HepG2 (cell line): ENCODE measurements around the gene MTCH1.

Source experiments
- BHLHE40 ChIP-seq: IDR thresholded peaks from 2 replicates; pipeline ENCODE4 v1.6.1; 2011; ENCODE audit warnings: low read length, improper control_type of control experiment
- CHD4 ChIP-seq: fragments of 200-600 bp; sonication (generic); IDR thresholded peaks from 2 replicates; pipeline ENCODE4 v1.7.0; 2017; ENCODE audit warnings: mild to moderate bottlenecking, low read length, borderline replicate concordance
- EZH2 ChIP-seq: conservative IDR thresholded peaks from 2 replicates; pipeline ENCODE4 v1.6.1; 2012; ENCODE audit warnings: mild to moderate bottlenecking, low read depth, low read length, moderate library complexity
- MIER3 ChIP-seq: IDR thresholded peaks from 2 replicates; pipeline ENCODE4 v1.6.1; 2016; ENCODE audit warnings: missing compliant biosample characterization, borderline replicate concordance
- NR1H2 ChIP-seq: sonication (generic); formaldehyde crosslinking; IDR thresholded peaks from 2 replicates; pipeline ENCODE4 v1.8.1; 2022; ENCODE audit warnings: low read depth, missing genetic modification reagents, borderline replicate concordance
- POLR2AphosphoS2 ChIP-seq: IDR thresholded peaks from 2 replicates; pipeline ENCODE4 v1.6.1; 2011; ENCODE audit warnings: low read depth, low read length, improper control_type of control experiment
- PPARG ChIP-seq: conservative IDR thresholded peaks from 2 replicates; pipeline ENCODE4 v1.6.1; 2016; ENCODE audit warnings: missing biosample characterization, missing genetic modification reagents
- SP1 ChIP-seq, 2 experiments: fragments of 450-650 bp in 1 of 2; sonication (generic) in 1 of 2; formaldehyde crosslinking in 1 of 2; IDR thresholded peaks; 2 replicates each; pipeline versions ENCODE4 v1.4.0 to v1.6.1; 2016 to 2020; ENCODE audit warnings: missing genetic modification reagents in 1 of 2
- ZNF124 ChIP-seq: sonication (generic); formaldehyde crosslinking; IDR thresholded peaks from 2 replicates; pipeline ENCODE4 v1.4.0; 2020; ENCODE audit warnings: missing genetic modification reagents
- ZNF354B ChIP-seq: sonication (generic); formaldehyde crosslinking; IDR thresholded peaks from 2 replicates; pipeline ENCODE4 v1.8.0; 2022; ENCODE audit warnings: mild to moderate bottlenecking, missing genetic modification reagents
- ZNF616 ChIP-seq: sonication (generic); formaldehyde crosslinking; IDR thresholded peaks from 2 replicates; pipeline ENCODE4 v1.5.0; 2020; ENCODE audit warnings: low read depth, mild to moderate bottlenecking, missing genetic modification reagents
- ZNF776 ChIP-seq: sonication (generic); formaldehyde crosslinking; IDR thresholded peaks from 2 replicates; pipeline ENCODE4 v1.4.0; 2020; ENCODE audit warnings: mild to moderate bottlenecking, missing genetic modification reagents
- TF ChIP-seq, protein P1 (sequence below): sonication (generic); formaldehyde crosslinking; IDR thresholded peaks from 2 replicates; pipeline ENCODE4 v1.4.0; 2020; ENCODE audit warnings: missing genetic modification reagents, borderline replicate concordance
- TF ChIP-seq, protein P2 (sequence below): sonication (generic); formaldehyde crosslinking; IDR thresholded peaks from 2 replicates; pipeline ENCODE4 v1.5.0; 2020; ENCODE audit warnings: mild to moderate bottlenecking, missing genetic modification reagents, moderate library complexity

DNA sequence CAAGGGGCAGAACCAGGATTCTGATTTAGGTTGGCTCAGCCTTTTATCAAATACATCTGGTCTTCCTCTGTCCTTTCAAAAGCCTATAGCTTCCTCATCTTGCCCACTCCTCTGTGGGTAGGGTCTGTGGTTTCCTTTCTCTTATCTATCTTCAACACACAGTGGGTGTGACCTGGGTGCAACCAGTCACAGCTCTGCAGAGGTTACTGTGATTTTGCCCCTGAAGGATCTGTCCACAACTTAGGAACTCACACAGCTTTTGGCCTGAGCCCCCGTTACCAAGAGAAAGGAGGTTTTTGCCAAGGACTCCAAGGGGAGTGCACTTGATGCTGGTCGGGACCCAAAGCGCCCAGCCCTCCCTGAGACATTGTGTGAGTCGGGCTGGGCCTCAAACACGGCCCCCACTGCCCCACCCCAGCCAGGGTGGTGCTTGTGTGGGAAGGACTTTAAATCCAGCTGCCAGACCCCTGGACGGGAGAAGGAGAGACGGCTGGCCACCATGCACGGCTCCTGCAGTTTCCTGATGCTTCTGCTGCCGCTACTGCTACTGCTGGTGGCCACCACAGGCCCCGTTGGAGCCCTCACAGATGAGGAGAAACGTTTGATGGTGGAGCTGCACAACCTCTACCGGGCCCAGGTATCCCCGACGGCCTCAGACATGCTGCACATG lies 31.6 kb downstream of the MTCH1 start, which contains the start of gene PI16:
- TF ChIP-seq ZNF776 (no peak), NR1H2 (CRISPR knock-in tag) (no peak), POLR2AphosphoS2 (no peak), SP1 (IDR thresholded peaks at IDR 0.05) (no peak), SP1 (CRISPR knock-in tag; IDR thresholded peaks at IDR 0.05) (no peak), ZNF124 (CRISPR knock-in tag) (no peak), ZNF616 (CRISPR knock-in tag) (no peak), PPARG (CRISPR knock-in tag) (no peak), MIER3 (CRISPR knock-in tag) (no peak), CHD4 (no peak), EZH2 (no peak), ZNF354B (CRISPR knock-in tag) (no peak), BHLHE40 (no peak)
- TF ChIP-seq, protein P1, sequence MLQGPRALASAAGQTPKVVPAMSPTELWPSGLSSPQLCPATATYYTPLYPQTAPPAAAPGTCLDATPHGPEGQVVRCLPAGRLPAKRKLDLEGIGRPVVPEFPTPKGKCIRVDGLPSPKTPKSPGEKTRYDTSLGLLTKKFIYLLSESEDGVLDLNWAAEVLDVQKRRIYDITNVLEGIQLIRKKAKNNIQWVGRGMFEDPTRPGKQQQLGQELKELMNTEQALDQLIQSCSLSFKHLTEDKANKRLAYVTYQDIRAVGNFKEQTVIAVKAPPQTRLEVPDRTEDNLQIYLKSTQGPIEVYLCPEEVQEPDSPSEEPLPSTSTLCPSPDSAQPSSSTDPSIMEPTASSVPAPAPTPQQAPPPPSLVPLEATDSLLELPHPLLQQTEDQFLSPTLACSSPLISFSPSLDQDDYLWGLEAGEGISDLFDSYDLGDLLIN, result no peak
- TF ChIP-seq, protein P2, sequence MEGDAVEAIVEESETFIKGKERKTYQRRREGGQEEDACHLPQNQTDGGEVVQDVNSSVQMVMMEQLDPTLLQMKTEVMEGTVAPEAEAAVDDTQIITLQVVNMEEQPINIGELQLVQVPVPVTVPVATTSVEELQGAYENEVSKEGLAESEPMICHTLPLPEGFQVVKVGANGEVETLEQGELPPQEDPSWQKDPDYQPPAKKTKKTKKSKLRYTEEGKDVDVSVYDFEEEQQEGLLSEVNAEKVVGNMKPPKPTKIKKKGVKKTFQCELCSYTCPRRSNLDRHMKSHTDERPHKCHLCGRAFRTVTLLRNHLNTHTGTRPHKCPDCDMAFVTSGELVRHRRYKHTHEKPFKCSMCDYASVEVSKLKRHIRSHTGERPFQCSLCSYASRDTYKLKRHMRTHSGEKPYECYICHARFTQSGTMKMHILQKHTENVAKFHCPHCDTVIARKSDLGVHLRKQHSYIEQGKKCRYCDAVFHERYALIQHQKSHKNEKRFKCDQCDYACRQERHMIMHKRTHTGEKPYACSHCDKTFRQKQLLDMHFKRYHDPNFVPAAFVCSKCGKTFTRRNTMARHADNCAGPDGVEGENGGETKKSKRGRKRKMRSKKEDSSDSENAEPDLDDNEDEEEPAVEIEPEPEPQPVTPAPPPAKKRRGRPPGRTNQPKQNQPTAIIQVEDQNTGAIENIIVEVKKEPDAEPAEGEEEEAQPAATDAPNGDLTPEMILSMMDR (CRISPR knock-in tag), result no peak
